ENCODE measurements around the gene RPS25. TPM values are rescaled to one million over a fixed set of nuclear protein-coding genes. Genes with fewer than 3 reads are reported as not detected.
"Not testable (repeated sequence)": the region's sequence is repeated elsewhere in the genome, so short reads cannot be mapped to it uniquely, and the experiment has no call there.

RPS25 gene
- total RNA-seq, 1 donor from 2014 or later = 673 TPM

GRCh38 chr11:118971646-118972045, 46.5 kb downstream of the RPS25 start, which contains the start of gene FOXR1:
FOXR1 (plus strand) TSS chr11:118971761; CDS start chr11:118971932, 171 bp downstream.
- Mint-ChIP-seq H3K27ac (ENCODE audit: unreplicated experiment) (no peak within 1 kb of the TSS), H3K9me3 (ENCODE audit: unreplicated experiment) (no peaks in the 10 kb centered on the region), H3K36me3 (ENCODE audit: unreplicated experiment) (no peaks in the 10 kb centered on the region), H3K27me3 (ENCODE audit: unreplicated experiment) (peaks cover under 1% of the 10 kb centered on the region), H3K4me3 (ENCODE audit: unreplicated experiment) (no peak within 1 kb of the TSS), H3K4me1 (ENCODE audit: low read depth, unreplicated experiment) (no peaks in the 10 kb centered on the region)
- no peak for TF ChIP-seq CTCF (IDR thresholded peaks at IDR 0.05; ENCODE audit: partially characterized antibody, unreplicated experiment)
- no peak for DNase-seq

- DNase-seq; H3K27me3 Mint-ChIP-seq (ENCODE audit: unreplicated experiment); H3K9me3 Mint-ChIP-seq (ENCODE audit: unreplicated experiment); H3K4me1 Mint-ChIP-seq (ENCODE audit: low read depth, unreplicated experiment); H3K36me3 Mint-ChIP-seq (ENCODE audit: unreplicated experiment); H3K4me3 Mint-ChIP-seq (ENCODE audit: unreplicated experiment); H3K27ac Mint-ChIP-seq (ENCODE audit: unreplicated experiment): not testable (repeated sequence)
These were observed 48.6 kb downstream of the RPS25 start for GRCh38 chr11:118969508-118969907.

Small RNAs within 50 kb of the gene (microRNA-seq; reads per million reads assigned to microRNA genes)
- not detected for gene MIR3656 (ENCODE audit: unreplicated experiment)

Other genes with a start within 250 kb of the RPS25 start
- 188 TPM for gene DDX6, start 227.2 kb downstream of the RPS25 start, total RNA-seq (ENCODE audit: unreplicated experiment)
- gene CXCR5, start 134.5 kb downstream of the RPS25 start, total RNA-seq (ENCODE audit: unreplicated experiment) = not detected
- gene BCL9L, start 92.4 kb downstream of the RPS25 start, total RNA-seq (ENCODE audit: unreplicated experiment) = 13.0 TPM
- not detected for gene UPK2, start 62.0 kb downstream of the RPS25 start, total RNA-seq (ENCODE audit: unreplicated experiment)
- gene FOXR1, start 46.6 kb downstream of the RPS25 start, total RNA-seq (ENCODE audit: unreplicated experiment) = not detected
- gene CENATAC, start 20.2 kb downstream of the RPS25 start, total RNA-seq (ENCODE audit: unreplicated experiment) = 72.3 TPM
- 85.1 TPM for gene TRAPPC4, start 423 bp upstream of the RPS25 start, total RNA-seq (ENCODE audit: unreplicated experiment)
- 21.2 TPM for gene SLC37A4, start 12.5 kb upstream of the RPS25 start, total RNA-seq (ENCODE audit: unreplicated experiment)
- 193 TPM for gene HYOU1, start 38.9 kb upstream of the RPS25 start, total RNA-seq (ENCODE audit: unreplicated experiment)
- 32.7 TPM for gene VPS11, start 49.5 kb upstream of the RPS25 start, total RNA-seq (ENCODE audit: unreplicated experiment)
- 30.4 TPM for gene HMBS, start 66.5 kb upstream of the RPS25 start, total RNA-seq (ENCODE audit: unreplicated experiment)
- 36.1 TPM for gene DPAGT1, start 83.5 kb upstream of the RPS25 start, total RNA-seq (ENCODE audit: unreplicated experiment)
- gene C2CD2L, start 89.0 kb upstream of the RPS25 start, total RNA-seq (ENCODE audit: unreplicated experiment) = 32.8 TPM
- gene HINFP, start 103.2 kb upstream of the RPS25 start, total RNA-seq (ENCODE audit: unreplicated experiment) = 58.1 TPM
- 2.4 TPM for gene ABCG4, start 130.7 kb upstream of the RPS25 start, total RNA-seq (ENCODE audit: unreplicated experiment)
- 1.7 TPM for gene NLRX1, start 150.4 kb upstream of the RPS25 start, total RNA-seq (ENCODE audit: unreplicated experiment)
- gene NHERF4, start 167.1 kb upstream of the RPS25 start, total RNA-seq (ENCODE audit: unreplicated experiment) = not detected
- 40.5 TPM for gene CBL, start 188.0 kb upstream of the RPS25 start, total RNA-seq (ENCODE audit: unreplicated experiment)

Data from glutamatergic neuron (in vitro differentiated cells).